ENCODE results near the gene BTG1.

DNA sequence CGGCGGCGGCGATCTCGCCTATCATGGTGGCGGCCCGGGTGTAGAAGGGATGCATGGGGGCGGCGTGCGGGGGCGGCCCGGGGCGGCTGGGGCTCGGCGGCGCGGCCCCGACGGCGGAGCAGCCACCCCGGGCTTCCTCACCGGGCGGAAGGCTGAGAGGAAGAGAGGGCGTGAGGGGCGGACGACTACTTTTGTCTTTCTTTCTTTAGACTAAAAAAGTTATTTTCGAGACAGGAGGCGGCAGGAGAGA lies 240 bp downstream of the BTG1 start:
- TF ChIP-seq POLR2A (IDR thresholded peaks at IDR 0.05; ENCODE audit: low read depth, low read length) (no peak), POLR2AphosphoS5 (IDR thresholded peaks at IDR 0.05; ENCODE audit: low read depth, low read length) (no peak), TAF1 (IDR thresholded peaks at IDR 0.05; ENCODE audit: borderline replicate concordance, low read depth, low read length) (no peak)
